GM18873 (cell line): ENCODE data around the gene GSS.

Experiments
- ATAC-seq: cut with Tn5 transposase; IDR thresholded peaks from one replicate; pipeline ENCODE4 v1.9.1; 2021; ENCODE audit warnings: mild to moderate bottlenecking, moderate library complexity, moderate number of reproducible peaks; ENCODE audit not compliant: unreplicated experiment, low FRiP score

GSS gene

GRCh38 chr20:34979366-34980153, 24.0 kb upstream of the GSS start:
- ATAC-seq, result no peak

DNA sequence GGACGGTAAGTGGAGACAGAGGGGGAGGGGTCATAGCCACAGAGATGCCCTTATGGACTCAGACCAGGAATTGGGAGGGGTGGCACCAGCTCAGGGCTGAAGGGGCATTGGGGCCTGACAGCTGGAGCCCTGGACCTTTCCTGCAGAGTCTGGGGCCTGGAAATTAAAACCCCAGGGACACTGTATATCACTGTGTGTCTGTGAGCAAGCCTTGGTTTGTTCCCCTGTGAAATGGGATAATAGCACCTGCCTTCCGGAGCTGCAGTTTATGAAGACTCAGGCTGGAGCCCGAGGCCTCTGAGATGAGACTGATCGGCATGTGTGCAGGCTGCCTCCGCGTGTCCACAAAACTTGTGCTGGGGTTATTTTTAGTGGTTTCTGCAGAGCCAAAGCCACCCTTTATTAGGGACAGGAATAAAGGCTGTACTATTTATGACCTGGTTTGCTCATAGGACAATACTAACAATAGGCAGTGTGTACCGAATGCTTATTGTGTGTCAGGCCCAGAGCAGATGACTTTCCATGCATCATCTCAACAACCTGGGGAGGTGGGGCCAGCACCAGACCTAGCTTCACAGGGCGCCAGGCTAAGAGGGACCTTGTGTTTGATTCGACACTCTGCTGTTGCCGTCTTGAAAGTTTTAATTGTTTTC, 22.6 kb upstream of the GSS start:
- no peak for ATAC-seq

DNA sequence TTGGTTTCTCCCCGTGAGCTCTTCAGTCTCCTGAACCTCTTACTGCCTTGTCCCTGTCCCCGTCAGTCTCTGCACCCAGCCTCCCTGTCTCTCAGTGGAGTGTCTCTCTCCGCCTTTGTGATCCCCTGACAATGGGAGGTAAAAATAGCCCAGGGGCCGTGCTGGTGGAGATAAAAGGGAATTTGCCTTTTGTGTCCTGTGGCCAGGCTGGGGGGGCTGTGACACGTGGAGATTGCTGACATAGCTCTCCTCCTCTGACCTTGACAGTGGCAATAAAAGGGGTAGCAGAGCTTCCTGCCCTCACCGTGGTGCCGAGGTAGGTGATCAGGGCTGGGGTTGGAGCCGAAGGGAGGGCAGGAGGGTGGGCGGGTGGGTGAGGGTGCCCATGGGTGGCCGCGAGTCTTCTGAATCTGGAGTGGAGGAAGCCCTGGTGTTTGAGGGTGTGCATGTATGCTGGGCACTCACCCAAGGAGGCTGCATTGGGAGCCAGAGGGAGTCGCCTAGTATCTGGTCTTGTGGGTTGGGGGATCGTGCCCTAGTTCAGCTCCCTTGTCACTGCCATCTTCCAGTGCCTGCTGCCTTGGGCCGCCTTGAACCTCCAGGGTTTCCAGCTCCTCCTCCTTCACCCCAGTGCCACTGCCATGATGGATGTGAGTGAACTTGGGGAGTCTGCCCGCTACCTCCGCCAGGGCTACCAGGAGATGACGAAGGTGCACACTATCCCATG, 21.9 kb upstream of the GSS start:
- no peak for ATAC-seq

DNA sequence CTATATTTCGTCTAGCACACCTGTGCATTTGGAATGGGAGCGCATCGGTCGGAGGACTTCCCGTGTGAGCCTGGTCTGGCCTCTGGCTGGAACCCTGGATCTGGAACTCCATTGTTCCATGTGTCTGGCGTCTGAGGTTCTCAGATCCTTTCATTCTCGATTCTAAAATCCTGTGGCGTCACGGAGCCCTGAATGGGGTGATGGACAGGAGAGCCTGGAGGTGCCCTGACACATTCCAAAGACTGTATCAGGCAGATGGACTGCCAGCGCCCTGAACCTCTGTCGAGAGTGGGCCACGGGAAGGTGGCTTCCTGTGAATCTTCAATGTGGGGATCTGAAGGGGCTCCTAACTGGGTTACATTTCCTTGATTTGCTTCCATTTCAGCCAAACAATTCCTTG, 20.7 kb upstream of the GSS start:
- ATAC-seq, result no peak

- no peak for ATAC-seq
Observed at GRCh38 chr20:34974246-34974645, 18.6 kb upstream of the GSS start.

- ATAC-seq, result no peak
Observed at GRCh38 chr20:34971561-34972235, 16.1 kb upstream of the GSS start.

GRCh38 chr20:34970846-34971560, 15.4 kb upstream of the GSS start:
- ATAC-seq, result no peak

DNA sequence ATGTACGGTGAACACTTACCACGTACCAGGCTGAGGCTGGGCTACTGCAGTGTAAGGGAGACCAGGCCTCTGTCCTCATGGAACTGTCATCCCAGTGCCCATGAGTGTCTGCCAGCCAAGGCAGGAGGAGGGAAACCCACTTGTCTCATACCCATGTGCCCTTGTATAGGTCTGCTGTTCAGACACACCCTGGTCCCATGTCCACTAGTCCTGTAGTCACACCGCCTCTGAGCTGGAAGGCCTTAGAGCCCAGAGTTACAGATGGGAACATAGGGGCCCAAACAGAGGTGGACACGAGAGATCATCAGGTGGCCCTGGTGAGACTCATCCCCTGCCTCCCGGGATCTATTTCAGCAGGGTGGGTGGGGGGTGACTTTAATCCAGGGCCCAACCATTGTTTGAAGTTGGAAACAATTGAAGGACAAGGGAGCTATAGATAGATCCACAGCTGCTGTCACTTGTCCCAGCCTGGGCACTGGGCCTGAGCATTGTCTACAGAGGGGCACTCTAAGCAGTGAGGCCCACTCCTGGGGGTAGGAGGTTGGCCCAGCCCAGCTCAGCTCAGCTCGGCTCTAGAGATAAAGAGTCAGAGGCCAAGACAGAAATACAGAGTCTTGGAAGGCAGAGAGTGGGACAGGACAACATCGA, 14.7 kb upstream of the GSS start:
- no peak for ATAC-seq

DNA sequence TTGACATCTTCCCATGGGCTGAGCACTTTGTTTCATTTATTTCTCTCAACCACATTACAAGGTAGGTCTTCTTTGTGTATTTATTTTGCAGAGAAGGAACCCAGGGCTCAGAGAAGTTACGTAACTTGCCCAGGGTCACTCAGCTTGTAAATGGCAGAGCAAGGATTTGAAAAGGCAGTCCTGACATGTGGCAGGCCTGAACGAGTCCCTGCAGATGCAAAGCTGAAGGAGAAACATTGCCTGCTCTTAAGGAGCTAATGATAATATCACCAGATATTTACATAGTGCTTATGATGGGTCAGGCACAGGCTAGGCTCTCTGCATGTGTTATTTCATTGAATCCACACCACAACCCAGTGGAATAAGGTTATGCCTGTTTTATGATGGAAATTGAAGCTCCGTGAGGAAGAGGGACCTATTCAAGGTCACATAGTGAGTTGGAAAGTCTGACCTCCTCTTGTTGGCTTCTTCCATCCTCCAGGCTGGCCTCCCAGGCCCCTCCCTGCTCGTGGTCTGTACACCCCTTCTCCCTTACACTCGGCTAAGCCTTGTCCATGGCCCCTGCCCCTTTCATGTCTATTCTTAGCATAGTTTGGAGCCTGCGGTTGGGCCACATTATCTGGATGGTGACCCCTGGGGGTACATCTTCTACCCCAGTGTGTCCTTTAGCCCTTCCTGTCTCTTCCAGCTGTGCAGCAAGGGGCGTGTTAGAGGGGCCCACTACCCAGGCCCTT, 12.6 kb upstream of the GSS start:
- no peak for ATAC-seq

- no peak for ATAC-seq
Observed at GRCh38 chr20:34967421-34967820, 11.8 kb upstream of the GSS start.

DNA sequence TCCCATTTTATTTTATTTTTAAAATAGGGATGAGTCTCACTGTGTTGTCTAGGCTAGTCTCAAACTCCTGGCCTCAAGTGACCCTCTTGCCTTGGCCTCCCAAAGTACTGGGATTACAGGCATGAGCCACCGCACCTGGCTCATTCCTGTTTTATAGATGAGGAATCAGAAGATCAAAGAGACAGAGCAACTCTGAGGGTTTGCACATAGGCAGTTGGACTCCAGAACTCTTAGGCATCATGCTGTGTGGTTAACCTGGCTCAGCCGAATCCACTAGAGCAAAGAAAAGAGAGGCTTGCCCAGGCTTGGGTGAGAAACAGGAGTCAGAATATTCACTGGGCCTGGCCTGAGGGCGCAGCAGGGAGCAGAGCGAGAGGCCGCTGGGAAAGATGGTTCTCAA, 9.4 kb upstream of the GSS start:
- ATAC-seq, result no peak

GRCh38 chr20:34964486-34964885, 8.9 kb upstream of the GSS start:
- no peak for ATAC-seq

- ATAC-seq, result no peak
Observed at GRCh38 chr20:34956751-34957472, 1.3 kb upstream of the GSS start.

- ATAC-seq, result no peak
Observed at GRCh38 chr20:34956041-34956458, 444 bp upstream of the GSS start.

DNA sequence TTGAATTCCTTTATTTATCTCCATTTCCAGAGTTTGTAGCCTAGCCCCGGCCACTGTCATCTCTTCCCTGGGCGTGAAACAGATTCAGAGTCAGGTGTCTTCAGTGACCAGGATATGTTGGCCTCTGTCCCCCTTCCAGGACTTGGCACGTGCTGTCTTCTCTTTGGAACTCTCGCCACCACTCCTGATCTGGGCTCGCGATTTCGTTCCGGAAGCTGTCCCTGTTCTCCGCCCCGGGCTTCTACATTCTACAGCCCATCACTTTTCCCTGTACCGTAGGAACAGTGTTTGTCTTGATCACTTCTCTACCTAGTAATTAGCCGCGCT, 739 bp downstream of the GSS start:
- ATAC-seq, result no peak

DNA sequence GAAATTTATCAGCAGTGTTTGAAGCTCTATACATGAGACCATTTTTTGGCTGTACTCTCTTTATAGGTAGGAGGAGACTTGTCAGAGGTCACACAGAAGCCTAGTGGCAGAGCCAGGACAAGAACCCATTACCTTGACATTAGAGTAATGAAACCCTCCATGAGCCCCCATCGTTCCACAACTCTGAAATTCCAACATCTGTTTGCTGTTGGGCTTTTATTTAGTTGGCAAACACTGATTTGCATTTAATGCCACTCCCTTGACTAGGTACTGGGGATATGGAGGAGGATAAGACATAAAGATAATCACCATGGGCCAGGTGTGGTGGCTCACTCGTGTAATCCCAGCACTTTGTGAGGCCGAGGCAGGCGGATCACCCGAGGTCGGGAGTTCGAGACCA, 1.6 kb downstream of the GSS start:
- no peak for ATAC-seq

DNA sequence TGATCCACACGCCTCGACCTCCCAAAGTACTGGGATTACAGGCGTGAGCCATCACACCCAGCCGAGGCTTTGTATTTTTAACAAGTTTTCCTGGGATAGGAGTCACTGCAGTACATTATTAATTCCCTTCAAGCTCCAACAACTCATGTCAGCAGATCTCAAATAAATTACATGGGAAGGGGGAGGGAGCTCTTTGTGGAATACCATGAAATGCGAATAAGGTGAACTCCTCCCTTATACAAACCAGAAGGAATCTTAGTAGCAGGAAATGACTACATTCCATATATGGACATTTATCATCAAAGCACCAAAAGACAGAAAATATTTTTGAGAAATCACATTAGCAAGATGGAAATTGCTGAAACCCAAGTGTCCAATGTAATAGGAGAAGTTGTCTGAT, 2.9 kb downstream of the GSS start:
- ATAC-seq, result no peak

DNA sequence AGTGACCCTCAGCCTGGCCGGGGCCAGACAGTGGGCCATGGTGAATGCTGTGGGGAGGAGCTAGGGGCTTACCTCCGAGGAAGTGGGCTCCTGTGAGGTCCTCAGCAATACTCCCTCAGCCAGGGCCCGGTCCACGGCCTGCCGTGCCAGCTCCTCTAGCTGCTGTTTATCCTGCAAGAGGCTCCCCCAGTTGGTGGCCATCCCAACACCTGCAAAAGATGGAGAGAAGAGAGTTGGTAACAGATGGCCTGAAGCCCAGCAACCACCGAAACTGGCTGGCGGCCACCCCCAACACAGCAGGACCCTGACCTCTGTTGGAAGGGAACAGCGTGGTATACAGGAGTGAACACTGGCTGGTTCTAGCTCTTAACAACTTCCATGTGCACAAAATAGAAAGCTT, 4.0 kb downstream of the GSS start:
- ATAC-seq, result no peak

DNA sequence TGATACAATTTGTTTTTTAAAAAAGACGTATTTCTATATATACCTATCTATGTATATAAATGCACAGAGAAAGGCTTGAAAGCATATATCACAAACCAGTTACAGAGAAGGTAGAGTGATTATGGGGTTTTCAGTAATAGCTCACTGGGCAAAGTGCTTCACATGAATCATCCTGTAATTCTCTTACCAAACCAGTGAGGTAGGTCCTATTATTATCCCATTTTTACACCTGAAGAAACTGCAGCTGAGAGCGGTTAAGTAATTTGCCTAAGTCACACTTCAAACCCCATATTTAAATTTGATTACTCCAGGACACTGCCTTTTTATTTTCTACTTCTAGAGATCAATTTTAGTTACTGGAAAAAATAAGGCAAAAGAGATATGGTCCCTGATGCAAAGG, 4.4 kb downstream of the GSS start:
- no peak for ATAC-seq
